HCT116 (cell line): ENCODE measurements around the gene DAP. TPM values are rescaled to one million over a fixed set of nuclear protein-coding genes. Genes with fewer than 3 reads are reported as not detected.

Source experiments
- ATAC-seq: fragments of 200-7000 bp; cut with Tn5 transposase; 2 replicates; pipeline ENCODE4 v1.9.1; 2020; ENCODE audit warnings: mild to moderate bottlenecking, moderate library complexity
- BruUV-seq: library from RNA; stranded (reverse); fragments of 400-500 nt; replicated peaks from 2 replicates; lab custom pipeline; 2021; lab: Mats Ljungman, UMichigan
- CTCF ChIA-PET: fragments of 300-600 bp; sonication (Branson Sonifier 250); formaldehyde crosslinking; loops from one replicate; lab custom pipeline; 2021; ENCODE audit warnings: antibody characterized with exemption; lab: Charles Lee
- POLR2A ChIA-PET: fragments of 300-600, 350-600 bp; sonication (Branson Sonifier 250); formaldehyde crosslinking; loops from one replicate; lab custom pipeline; 2021; ENCODE audit warnings: antibody characterized with exemption; lab: Charles Lee
- RAD21 ChIA-PET, 2 experiments: fragments of 300-600 bp; sonication (Branson Sonifier 250); formaldehyde crosslinking; loops; one replicate each; lab custom pipeline; 2023; ENCODE audit warnings: low total read pairs in 2 of 2; ENCODE audit not compliant: uncharacterized antibody in 2 of 2, unreplicated experiment in 2 of 2, low non-redundant PET in 1 of 2; lab: Charles Lee
- DNase-seq: peaks from one replicate; pipeline ENCODE4 v3.0.0-alpha.2; 2010; ENCODE audit warnings: low read depth, low spot score
- H2AFZ ChIP-seq: fragments of 200-600 bp; shearing (Covaris generic), sonication (generic); 2 replicates; pipeline ENCODE4 v1.6.1; 2017; ENCODE audit warnings: low read depth, mixed run types, mixed read lengths, antibody characterized with exemption, low read length; ENCODE audit not compliant: poor library complexity, severe bottlenecking
- H3K27ac ChIP-seq: 2 replicates; pipeline ENCODE4 v1.5.1; 2012; ENCODE audit warnings: low read depth, low read length
- H3K27me3 ChIP-seq: fragments of 200-600 bp; sonication (generic); 2 replicates; pipeline ENCODE4 v1.6.1; 2016; ENCODE audit warnings: mixed run types, low read length, mixed read lengths; ENCODE audit not compliant: insufficient read depth
- H3K36me3 ChIP-seq, 2 experiments: fragments of 200-500 bp in 1 of 2; fragments of 200-600 bp in 1 of 2; sonication (Bioruptor generic) in 1 of 2; sonication (generic) in 1 of 2; 2 replicates each; pipeline versions ENCODE4 v1.5.1 to v1.6.1; 2014 to 2016; ENCODE audit warnings: low read length in 2 of 2, inconsistent platforms in 1 of 2, mixed read lengths in 1 of 2, mixed run types in 1 of 2; ENCODE audit not compliant: insufficient read depth in 2 of 2, control insufficient read depth in 1 of 2
- H3K4me1 ChIP-seq, 2 experiments: fragments of 200-600 bp in 1 of 2; sonication (generic) in 1 of 2; 2 replicates each; pipeline versions ENCODE4 v1.5.1 to v1.6.1; 2012 to 2017; ENCODE audit warnings: low read length in 2 of 2, inconsistent platforms in 1 of 2, mild to moderate bottlenecking in 1 of 2, mixed read lengths in 1 of 2, mixed run types in 1 of 2, moderate library complexity in 1 of 2; ENCODE audit not compliant: insufficient read depth in 2 of 2, control insufficient read depth in 1 of 2
- H3K4me2 ChIP-seq: fragments of 200-600 bp; sonication (generic); 2 replicates; pipeline ENCODE4 v1.6.1; 2017; ENCODE audit warnings: mixed run types, low read length, mixed read lengths
- H3K4me3 ChIP-seq, 2 experiments: fragments of 200-600 bp in 1 of 2; sonication (generic) in 1 of 2; replicated peaks in 1 of 2; 2 replicates each; pipeline ENCODE4 v1.5.1; 2011 to 2016; ENCODE audit warnings: low read length in 2 of 2, control low read depth in 1 of 2, low read depth in 1 of 2, mild to moderate bottlenecking in 1 of 2, mixed read lengths in 1 of 2, mixed run types in 1 of 2
- H3K79me2 ChIP-seq: fragments of 200-600 bp; sonication (generic); 2 replicates; pipeline ENCODE4 v1.6.1; 2017; ENCODE audit warnings: mild to moderate bottlenecking, mixed run types, low read length, moderate library complexity, mixed read lengths; ENCODE audit not compliant: insufficient read depth
- H3K9ac ChIP-seq: fragments of 200-600 bp; sonication (generic); 2 replicates; pipeline ENCODE4 v1.6.1; 2016; ENCODE audit warnings: low read length, mixed read lengths
- H3K9me2 ChIP-seq: fragments of 200-600 bp; sonication (generic), shearing (Covaris generic); 2 replicates; pipeline ENCODE4 v1.6.1; 2017; ENCODE audit warnings: mixed run types, mild to moderate bottlenecking, moderate library complexity; ENCODE audit not compliant: insufficient read depth
- H3K9me3 ChIP-seq, 2 experiments: fragments of 200-500 bp in 1 of 2; fragments of 200-600 bp in 1 of 2; sonication (Bioruptor generic) in 1 of 2; sonication (generic) in 1 of 2; 2 replicates each; pipeline ENCODE4 v1.6.1; 2014 to 2017; ENCODE audit warnings: low read length in 2 of 2, mixed read lengths in 2 of 2, inconsistent platforms in 1 of 2, low read depth in 1 of 2, mild to moderate bottlenecking in 1 of 2, mixed run types in 1 of 2, moderate library complexity in 1 of 2; ENCODE audit not compliant: control insufficient read depth in 1 of 2, insufficient read depth in 1 of 2
- H4K20me1 ChIP-seq: fragments of 200-600 bp; sonication (generic), shearing (Covaris generic); 2 replicates; pipeline ENCODE4 v1.6.1; 2017; ENCODE audit warnings: mixed run types, mild to moderate bottlenecking, moderate library complexity; ENCODE audit not compliant: insufficient read depth
- CEBPB ChIP-seq: IDR thresholded peaks from 2 replicates; pipeline ENCODE4 v1.6.1; 2012; ENCODE audit warnings: low read depth
- EGR1 ChIP-seq: IDR thresholded peaks from 2 replicates; pipeline ENCODE4 v1.6.1; 2012; ENCODE audit warnings: low read depth
- EZH2phosphoT487 ChIP-seq: fragments of 200-600 bp; IDR thresholded peaks from 2 replicates; pipeline ENCODE4 v1.6.1; 2018; ENCODE audit warnings: antibody characterized with exemption, borderline replicate concordance
- MAX ChIP-seq: IDR thresholded peaks from 2 replicates; pipeline ENCODE4 v1.6.1; 2012
- RAD21 ChIP-seq: IDR thresholded peaks from 2 replicates; pipeline ENCODE4 v1.6.1; 2012; ENCODE audit warnings: low read depth, mild to moderate bottlenecking
- REST ChIP-seq: IDR thresholded peaks from 2 replicates; pipeline ENCODE4 v1.6.1; 2012; ENCODE audit warnings: low read depth
- SIN3A ChIP-seq: IDR thresholded peaks from 2 replicates; pipeline ENCODE4 v1.6.1; 2012; ENCODE audit warnings: low read depth
- SP1 ChIP-seq: IDR thresholded peaks from 2 replicates; pipeline ENCODE4 v1.6.1; 2012; ENCODE audit warnings: low read depth
- TCF7L2 ChIP-seq: IDR thresholded peaks from 2 replicates; pipeline ENCODE4 v1.7.0; 2011; ENCODE audit warnings: borderline replicate concordance, inconsistent platforms; ENCODE audit not compliant: insufficient read depth, insufficient read length; ENCODE audit errors: extremely low read depth
- YY1 ChIP-seq: IDR thresholded peaks from 2 replicates; pipeline ENCODE4 v1.6.1; 2011; ENCODE audit warnings: low read length, low read depth, moderate library complexity, mild to moderate bottlenecking; ENCODE audit not compliant: insufficient replicate concordance; ENCODE audit errors: extremely low read depth
- ZBTB33 ChIP-seq: IDR thresholded peaks from 2 replicates; pipeline ENCODE4 v1.6.1; 2011; ENCODE audit warnings: mild to moderate bottlenecking, low read length, moderate library complexity; ENCODE audit not compliant: insufficient replicate concordance; ENCODE audit errors: extremely low read depth
- ZFX ChIP-seq: fragments of 450-650 bp; IDR thresholded peaks from 2 replicates; pipeline ENCODE4 v1.6.1; 2017
- ZNF274 ChIP-seq: fragments of 200-500 bp; sonication (Bioruptor generic); IDR thresholded peaks from 2 replicates; pipeline ENCODE4 v1.6.1; 2014; ENCODE audit warnings: mild to moderate bottlenecking, low read depth, low read length, inconsistent platforms
- intact Hi-C: fragments of 100-400 bp; cut with micrococcal nuclease; formaldehyde crosslinking; loops from 2 replicates; pipeline ENCODE4 v1.10.0; 2022
- total RNA-seq: library from RNA; stranded (reverse); gene quantifications from one replicate; pipeline ENCODE4 v1.2.1, GENCODE V29; 2021; ENCODE audit not compliant: unreplicated experiment

Gene DAP
- total RNA-seq, 1 experiment from 2014 or later = 59.1 TPM

- ChIA-PET RAD21 (no interaction called here), CTCF (no interaction called here), POLR2A (no interaction called here)
- Histone ChIP-seq H3K4me3 (no peak overlapping the region), H3K4me2 (no peak overlapping the region), H3K9me2 (no peaks in the 10 kb centered on the region), H3K27me3 (no peaks in the 10 kb centered on the region), H3K79me2 (no peaks in the 10 kb centered on the region), H3K36me3 (no peaks in the 10 kb centered on the region), H3K27ac (no peak overlapping the region), H2AFZ (no peak overlapping the region), H3K4me1 (no peaks in the 10 kb centered on the region; a peak in 1 of 4 replicates), H3K9ac (no peak overlapping the region), H4K20me1 (no peaks in the 10 kb centered on the region), H3K9me3 (no peaks in the 10 kb centered on the region)
- intact Hi-C loops = loop anchor here (5.0 kb wide), 1 partner anchor 77 kb away; no protein-coding TSS in a partner anchor
- no peak for DNase-seq
- no TSS peak for BruUV-seq
- no peak for ATAC-seq
- TF ChIP-seq ZNF274 (no peak), ZFX (no peak), RAD21 (no peak), MAX (no peak), YY1 (no peak), EZH2phosphoT487 (no peak), CEBPB (no peak)
These were observed 18.6 kb upstream of the DAP start for GRCh38 chr5:10779592-10779991.

- H3K4me2 ChIP-seq = no peak overlapping the region
- no peak overlapping the region for H3K4me3 ChIP-seq
- no TSS peak for BruUV-seq
- H2AFZ ChIP-seq = no peak overlapping the region
- no peaks in the 10 kb centered on the region for H3K9me3 ChIP-seq
- H3K9ac ChIP-seq = no peak overlapping the region
- ChIA-PET CTCF (no interaction called here), RAD21 (no interaction called here), POLR2A (no interaction called here)
- H3K27ac ChIP-seq = no peak overlapping the region
- H3K36me3 ChIP-seq = no peaks in the 10 kb centered on the region
- H3K79me2 ChIP-seq = no peaks in the 10 kb centered on the region
- H3K4me1 ChIP-seq = no peaks in the 10 kb centered on the region; a peak in 1 of 4 replicates
- no peaks in the 10 kb centered on the region for H3K27me3 ChIP-seq
- ATAC-seq = no peak
- H3K9me2 ChIP-seq = no peaks in the 10 kb centered on the region
- intact Hi-C loops = loop anchor here (5.0 kb wide), 1 partner anchor 76 kb away; no protein-coding TSS in a partner anchor
- no peak for DNase-seq
- no peaks in the 10 kb centered on the region for H4K20me1 ChIP-seq
- TF ChIP-seq REST (no peak), SIN3A (no peak), ZFX (no peak), EZH2phosphoT487 (no peak), ZBTB33 (no peak), SP1 (no peak), EGR1 (no peak), CEBPB (no peak), TCF7L2 (no peak), MAX (no peak)
These were observed 17.3 kb upstream of the DAP start for GRCh38 chr5:10778179-10778910.
